Right lobe of liver (tissue), 4 donors: ENCODE data around the gene PLEKHA1.

ENCODE experiments used
- POLR2A ChIP-seq: fragments of 450-650 bp; IDR thresholded peaks from one replicate; pipeline ENCODE4 v1.6.1; 2017; ENCODE audit warnings: antibody characterized with exemption, mild to moderate bottlenecking
- TF ChIP-seq, protein P1 (sequence below), 4 donors: fragments of 200-600 bp in 3 of 4; fragments of 450-650 bp in 1 of 4; IDR thresholded peaks; one replicate each; pipeline versions ENCODE4 v1.5.1 to v1.8.0; 2016 to 2022; ENCODE audit warnings: antibody characterized with exemption in 4 of 4, mild to moderate bottlenecking in 2 of 4
- donor health status: DM: no; HTN: no; CAD: no.
- donor health status: DM: no; HTN: no; CAD: no.
- donor health status: DM: no; HTN: yes; CAD: no.

DNA sequence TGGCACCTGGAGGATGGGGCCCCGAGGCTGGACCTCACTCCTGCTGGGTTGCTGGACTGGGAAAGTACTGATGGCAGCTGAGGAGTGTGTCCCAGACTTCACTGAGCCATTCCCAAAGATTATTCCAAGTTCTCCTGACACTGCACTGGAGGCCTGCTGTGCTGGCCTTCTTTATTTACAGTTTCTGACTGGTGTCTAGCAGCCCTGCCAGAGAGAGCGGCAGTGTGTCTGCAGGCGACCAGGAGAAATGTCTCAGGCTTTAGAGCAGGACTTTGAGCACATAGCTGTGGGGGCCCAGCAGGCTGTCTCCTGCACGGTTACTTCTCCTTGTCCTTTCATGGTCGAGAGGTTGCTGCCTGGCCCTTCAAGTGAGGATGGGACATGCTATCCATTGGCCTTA lies 102.9 kb downstream of the PLEKHA1 start:
- TF ChIP-seq, protein P1, sequence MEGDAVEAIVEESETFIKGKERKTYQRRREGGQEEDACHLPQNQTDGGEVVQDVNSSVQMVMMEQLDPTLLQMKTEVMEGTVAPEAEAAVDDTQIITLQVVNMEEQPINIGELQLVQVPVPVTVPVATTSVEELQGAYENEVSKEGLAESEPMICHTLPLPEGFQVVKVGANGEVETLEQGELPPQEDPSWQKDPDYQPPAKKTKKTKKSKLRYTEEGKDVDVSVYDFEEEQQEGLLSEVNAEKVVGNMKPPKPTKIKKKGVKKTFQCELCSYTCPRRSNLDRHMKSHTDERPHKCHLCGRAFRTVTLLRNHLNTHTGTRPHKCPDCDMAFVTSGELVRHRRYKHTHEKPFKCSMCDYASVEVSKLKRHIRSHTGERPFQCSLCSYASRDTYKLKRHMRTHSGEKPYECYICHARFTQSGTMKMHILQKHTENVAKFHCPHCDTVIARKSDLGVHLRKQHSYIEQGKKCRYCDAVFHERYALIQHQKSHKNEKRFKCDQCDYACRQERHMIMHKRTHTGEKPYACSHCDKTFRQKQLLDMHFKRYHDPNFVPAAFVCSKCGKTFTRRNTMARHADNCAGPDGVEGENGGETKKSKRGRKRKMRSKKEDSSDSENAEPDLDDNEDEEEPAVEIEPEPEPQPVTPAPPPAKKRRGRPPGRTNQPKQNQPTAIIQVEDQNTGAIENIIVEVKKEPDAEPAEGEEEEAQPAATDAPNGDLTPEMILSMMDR (IDR thresholded peaks at IDR 0.05): no peak
- TF ChIP-seq POLR2A: no peak
